GM04503 (cell line): Measurements from ENCODE around the gene MT2A.
A peak's percentile ranks its signal among the peaks of the same experiment; 100 is the strongest.

Source experiments
- DNase-seq: peaks from one replicate; pipeline ENCODE4 v3.0.0-alpha.2; 2012; ENCODE audit warnings: low read depth

MT2A gene

DNA sequence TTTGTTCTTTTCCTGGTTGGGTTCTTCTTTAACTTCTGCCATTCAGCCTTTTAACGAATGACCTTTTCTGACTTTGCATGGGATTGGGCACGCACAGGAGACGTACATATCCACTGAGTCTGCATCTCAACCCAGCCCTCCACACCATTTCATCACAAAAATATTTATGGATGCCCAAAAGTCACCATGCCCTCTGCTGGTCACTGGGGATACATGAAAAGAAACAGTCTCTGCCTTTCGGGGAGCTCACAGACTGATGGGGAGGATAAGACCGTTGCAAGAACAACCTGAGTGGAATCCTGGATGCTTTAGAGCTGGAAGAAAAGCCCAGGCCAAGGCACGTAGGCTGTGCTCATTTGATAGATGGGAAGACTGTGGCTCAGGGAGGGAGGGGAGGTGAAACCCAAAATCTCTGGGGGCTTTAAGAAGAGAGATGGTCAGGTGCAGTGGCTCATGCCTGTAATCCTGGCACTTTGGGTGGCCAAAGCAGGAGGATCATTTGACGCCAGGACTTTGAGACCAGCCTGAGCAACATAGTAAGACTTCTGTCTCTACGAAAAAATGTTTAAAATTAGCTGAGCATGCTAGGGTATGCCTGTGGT, 7.9 kb upstream of the MT2A start:
- no peak for DNase-seq

DNA sequence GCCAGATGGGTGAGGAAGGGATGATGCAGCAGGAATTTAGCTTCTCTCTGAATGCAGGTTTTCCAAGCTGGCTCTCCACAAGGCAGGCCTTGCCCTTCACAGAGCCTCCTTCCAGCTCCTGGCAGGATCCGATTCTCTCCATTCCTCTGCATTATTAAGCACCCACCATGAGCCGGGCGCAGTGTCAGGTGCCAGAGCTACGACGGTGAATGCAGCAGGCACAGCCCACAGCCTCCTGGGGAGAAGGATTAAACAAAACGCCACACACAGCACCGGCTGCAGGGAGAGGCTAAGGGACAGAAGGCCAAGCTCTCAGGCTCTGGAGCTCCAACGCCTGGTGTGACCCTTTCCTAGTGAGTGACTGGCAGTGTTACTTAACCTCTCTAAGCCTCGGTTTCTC, 7.1 kb upstream of the MT2A start:
- no peak for DNase-seq

DNA sequence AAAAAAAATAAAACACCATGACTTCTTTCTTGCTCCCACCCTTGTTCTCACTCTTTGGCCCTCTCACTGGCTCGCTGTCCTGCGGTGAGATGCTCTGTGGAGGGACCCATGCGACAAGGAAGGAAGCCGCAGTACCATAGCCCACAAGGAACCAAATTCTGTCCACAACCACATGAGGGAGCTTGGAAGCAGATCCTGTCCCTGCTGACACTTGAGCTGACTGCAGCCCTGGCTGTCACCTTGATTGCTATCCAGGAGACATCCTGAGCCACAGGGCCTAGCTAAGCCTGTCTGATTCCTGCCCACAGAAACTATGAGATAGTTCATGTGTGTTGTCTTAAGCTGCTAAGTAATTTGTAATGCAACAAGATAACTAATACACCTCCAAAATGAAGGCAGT, 4.8 kb upstream of the MT2A start:
- no peak for DNase-seq

DNA sequence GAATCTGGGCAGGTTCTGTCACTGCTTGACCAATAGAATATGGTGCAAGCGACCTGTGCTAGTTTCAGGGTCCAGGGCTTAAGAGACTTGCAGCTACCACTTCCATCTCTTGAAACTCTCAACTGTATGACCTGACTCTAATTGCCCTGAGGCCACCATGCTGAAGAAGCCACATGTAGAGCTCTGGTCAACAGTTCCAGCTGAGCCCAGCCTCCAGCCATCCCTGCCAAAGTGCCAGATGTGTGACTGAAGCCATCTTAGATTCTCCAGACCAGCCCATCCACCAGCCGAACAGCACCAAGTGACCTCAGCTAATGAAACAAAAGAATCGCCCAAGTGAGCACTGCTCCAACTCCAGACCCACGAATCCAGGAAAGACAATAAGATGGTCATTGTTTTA, 3.4 kb upstream of the MT2A start:
- no peak for DNase-seq

DNA sequence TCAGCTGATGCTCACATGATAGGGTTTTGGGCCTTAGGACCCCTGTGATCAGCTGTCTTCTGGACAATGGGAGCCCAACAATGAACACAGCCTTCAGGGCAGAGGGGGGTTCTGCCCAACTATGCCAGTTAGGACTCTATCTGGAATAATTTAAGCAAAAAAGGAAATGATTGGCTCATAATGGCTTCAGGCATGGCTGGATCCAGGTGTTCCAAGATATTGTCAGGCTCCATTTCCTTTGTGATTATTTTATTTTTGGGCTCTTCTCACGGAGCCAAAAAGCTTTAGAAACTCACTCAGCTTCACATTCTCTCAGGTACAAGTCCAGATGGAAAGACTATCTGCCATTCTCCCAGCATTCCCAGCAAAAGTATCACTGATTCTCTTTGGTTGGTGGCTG, 2.9 kb upstream of the MT2A start:
- no peak for DNase-seq

DNA sequence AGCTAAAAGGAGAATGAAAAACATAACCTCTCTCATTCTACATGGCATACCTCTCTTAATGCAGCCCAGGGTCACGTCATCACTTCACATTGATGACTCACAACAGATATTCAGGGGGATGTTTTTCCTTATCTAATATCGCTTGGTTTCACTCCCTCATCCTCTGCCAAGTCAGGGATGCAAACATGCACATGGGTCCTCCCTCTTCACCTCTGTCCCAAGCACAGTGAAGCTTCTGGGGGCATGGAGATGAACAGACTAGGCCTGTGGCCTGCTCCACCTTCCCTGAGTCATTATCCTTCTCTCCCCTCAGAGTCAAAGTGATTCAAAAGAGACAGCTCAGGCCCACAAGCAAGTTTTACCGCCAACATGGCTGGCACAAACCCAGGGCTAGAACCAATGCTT, 2.3 kb upstream of the MT2A start:
- DNase-seq = no peak

DNA sequence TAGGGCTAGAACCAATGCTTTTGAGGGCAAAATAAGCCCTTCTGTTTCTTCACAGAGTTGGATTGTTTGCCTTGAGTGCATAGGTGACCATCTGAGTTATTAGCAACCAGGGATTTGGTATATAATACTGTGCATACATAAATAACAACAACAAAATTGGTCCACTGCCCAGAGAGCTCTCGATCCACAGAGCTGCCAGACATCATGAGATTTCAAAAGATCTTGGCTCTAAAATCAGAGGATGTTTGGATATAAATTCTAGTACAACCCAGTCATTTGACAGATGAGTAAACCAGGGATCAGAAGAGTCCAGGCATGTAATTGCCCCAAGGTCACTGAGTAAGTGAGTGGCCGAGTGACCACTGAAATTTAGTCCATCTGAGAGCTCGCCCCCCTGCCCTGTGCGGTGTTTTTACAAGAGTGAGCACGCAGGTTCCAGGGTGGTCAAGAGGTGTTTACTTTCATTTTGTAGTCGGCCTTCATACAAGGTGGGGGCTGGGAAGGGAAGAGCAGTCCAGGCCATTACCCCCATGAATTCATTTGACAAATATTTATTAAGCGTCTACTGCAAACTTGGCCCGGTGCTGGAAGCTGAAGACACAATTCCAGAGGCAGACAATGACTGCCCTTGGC, 1.8 kb upstream of the MT2A start:
- peak; percentile 89 for DNase-seq

DNA sequence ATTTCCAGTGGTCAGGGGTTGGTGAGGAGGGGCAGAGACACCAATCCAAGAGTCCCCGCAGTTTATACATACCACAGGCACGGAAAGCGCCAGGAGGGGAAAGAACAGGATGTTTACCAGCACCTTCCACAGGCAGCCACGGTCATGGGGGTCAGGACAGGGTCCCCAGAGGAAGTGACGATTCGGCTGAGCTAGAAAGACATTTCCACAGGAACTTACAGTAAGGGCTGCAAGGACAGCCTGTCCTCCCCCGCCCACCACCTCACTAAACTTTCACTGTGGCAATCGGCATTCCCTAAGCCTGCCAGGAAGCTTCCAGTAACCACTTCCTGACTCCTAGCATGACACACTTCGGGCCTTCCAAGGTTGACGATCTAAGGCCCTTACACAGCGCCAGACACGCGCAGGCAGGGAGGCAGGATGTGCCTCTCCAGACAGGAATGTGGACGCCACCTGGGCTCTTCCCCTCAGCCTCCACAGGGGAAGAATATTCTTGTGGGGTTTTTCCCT, 1.2 kb upstream of the MT2A start:
- DNase-seq = peak; percentile 95

DNA sequence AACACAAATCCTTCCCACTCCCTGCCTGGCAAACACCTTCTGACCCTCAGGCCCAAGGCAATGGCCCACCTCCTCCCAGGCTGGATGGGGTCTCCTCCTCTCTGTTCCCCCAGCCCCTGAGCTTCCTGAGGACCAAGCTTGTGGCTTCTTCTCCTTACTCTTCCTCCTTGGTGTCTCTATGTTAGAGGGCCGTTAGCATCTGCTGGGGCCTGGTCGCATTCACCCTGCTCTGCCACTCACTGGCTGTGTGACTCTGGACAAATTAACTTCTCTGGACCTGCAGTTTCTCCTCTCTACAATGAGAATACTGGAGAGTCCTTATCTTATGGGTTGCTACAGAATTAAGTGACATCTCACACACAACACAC, 725 bp upstream of the MT2A start:
- no peak for DNase-seq

DNA sequence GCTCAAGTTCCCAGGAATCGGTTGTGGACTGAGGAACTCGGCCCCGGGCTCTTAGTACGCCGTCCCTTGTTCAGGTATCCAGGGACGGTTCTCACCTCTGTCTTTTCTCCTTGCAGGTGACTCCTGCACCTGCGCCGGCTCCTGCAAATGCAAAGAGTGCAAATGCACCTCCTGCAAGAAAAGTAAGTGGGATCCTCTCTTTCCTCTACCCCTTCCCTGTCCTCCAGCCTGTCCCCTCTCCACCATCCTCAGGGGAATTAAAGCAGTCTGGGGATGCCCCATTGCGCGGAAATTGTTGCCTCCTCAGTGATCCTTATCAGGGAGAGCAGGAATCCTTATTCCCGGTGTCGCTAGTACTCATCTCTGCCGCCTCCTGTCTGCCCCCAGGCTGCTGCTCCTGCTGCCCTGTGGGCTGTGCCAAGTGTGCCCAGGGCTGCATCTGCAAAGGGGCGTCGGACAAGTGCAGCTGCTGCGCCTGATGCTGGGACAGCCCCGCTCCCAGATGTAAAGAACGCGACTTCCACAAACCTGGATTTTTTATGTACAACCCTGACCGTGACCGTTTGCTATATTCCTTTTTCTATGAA, 585 bp downstream of the MT2A start:
- DNase-seq = no peak

DNA sequence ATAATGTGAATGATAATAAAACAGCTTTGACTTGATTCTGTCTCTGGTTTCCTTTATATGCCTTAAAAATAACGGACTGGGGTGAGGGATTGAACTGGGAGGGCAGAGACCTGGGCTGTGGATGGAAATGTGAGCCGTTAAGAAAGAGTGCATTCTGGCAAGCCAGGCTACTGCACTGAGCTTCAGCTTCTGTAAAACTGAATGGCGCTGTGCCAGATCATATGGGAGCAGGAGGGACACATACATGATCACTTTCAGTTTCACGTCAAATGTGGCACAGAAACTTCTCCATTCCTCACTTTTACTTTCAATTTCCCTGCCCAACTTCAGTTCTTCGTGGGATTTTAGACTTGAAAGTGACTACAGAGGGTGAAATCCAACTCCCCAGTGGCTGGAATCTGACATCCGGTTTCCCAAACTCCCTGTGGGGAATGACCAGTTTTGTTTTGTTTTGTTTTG, 1.1 kb downstream of the MT2A start:
- peak; percentile 70 for DNase-seq

DNA sequence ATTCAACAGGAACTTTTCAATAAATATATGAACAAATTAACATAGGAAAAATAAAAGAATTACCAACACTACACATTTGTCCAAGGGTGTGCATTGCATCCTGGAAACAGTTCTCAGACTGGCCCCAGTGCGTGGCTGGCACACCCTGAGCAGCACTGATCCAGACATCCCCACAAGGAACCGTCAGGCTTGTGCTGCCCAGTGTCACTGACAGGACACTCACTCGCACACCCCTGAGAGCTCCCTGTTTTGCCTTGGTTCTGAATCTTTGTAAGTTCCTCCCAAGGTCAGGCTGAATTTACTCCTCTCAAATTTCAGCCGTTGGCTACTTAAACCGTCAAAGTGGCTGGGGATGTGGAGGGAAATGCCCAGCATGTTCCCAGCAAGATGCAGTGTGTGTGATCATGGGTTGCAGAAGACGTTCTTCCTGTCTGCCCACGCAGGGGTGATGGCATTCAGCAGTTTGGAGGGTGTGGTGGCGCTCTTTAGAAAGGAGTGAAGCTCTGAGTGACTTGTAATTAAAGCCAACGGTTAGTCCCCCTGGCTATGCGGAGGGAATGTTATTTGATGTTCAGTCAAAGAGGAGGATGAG, 1.7 kb downstream of the MT2A start:
- peak; percentile 52 for DNase-seq

DNA sequence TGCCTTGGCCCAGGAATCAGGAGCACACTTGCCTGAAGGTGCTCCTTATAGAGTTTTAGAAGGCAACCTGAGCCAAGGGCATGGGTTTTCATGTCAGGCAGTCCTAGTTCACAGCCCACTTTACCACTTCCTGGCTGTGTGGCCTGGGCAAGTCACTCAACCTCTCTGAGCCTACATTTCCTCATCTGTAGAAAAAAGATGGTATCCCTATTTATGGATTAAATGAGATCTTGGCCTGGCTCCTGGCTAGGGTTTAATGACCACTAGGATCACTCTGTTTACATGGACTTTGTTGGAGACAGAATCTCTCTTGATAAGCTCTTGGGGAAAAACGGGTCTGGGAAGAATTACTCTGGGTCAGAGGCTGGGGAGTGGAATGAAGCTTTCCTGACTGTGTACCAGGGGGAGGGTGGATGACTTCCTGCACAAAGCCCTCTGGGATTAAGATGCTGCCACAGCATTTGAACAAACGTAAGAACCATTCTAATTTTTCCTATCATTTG, 2.3 kb downstream of the MT2A start:
- no peak for DNase-seq

DNA sequence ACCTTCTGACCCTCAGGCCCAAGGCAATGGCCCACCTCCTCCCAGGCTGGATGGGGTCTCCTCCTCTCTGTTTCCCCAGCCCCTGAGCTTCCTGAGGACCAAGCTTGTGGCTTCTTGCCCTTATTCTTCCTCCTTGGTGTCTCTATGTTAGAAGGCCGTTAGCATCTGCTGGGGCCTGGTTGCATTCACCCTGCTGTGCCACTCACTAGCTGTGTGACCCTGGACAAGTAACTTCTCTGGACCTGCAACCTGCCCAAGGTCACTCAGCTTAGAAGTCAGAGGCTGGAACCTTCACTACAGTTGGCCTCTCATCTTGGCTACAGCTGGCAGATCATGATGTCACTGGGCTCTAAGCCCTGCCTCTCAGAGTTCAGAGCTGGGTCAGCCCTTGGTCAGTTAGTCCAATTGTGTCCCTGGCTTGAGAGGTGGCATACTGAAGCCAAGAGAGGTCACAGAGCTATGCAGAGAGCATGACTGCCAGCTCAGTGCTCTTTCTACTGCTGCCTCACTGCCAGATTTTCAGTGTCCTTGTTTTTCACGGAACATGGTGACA, 3.0 kb downstream of the MT2A start:
- peak; percentile 54 for DNase-seq

DNA sequence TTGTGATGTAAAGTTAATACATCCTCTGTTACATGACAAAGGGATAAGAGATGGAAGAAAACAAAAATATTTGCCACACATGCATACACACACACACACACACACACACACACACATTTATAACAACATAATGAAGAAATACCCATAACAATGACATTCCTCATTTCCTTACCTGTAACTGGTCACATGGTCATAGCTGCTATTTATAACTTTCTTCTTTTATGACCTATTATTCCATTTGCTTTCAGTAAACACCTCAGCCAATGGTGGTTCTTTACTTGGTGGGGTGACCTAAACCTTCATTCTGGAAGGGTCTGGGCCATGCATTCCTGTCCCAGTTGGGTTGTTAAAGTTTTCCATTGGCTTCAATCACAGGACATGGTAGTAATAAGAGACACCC, 5.3 kb downstream of the MT2A start:
- DNase-seq = no peak

DNA sequence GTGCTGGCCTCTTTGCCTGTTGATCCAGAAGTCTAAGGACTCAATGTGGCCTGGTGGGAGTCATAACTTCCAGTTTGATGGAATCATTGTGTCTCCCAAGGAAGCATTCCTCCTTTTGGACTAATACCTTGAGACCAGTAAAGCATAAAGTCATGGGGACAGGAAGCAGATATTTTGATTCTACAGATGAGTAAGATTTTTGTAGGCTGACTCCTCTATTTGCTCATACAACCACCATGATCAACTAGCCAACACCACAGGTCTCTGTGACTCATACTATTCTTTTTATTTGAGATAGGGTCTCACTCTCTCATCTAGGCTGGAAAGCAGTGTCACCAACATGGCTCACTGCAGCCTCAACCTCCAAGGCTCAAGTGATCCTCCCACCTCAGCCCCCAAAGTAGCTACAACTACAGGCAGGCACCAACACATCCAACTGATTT, 6.2 kb downstream of the MT2A start:
- DNase-seq = no peak

DNA sequence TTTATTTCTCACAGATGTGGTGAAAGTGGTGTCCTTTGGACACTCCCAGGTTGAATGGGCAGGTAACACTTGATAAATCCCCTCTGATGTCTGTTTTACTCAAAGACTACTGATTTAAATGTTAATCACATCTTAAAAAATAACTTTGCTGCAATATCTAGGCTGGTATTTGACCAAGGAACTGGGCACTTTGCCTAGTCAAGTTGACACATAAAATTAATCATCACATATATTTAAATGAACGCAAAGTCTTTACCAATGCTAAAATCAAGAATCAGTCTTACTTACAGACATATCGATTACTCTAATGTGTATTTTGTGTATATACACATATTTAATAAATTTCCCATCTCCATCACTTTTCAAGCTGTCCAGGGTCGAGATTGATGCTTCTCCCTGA, 7.0 kb downstream of the MT2A start:
- DNase-seq = no peak

DNA sequence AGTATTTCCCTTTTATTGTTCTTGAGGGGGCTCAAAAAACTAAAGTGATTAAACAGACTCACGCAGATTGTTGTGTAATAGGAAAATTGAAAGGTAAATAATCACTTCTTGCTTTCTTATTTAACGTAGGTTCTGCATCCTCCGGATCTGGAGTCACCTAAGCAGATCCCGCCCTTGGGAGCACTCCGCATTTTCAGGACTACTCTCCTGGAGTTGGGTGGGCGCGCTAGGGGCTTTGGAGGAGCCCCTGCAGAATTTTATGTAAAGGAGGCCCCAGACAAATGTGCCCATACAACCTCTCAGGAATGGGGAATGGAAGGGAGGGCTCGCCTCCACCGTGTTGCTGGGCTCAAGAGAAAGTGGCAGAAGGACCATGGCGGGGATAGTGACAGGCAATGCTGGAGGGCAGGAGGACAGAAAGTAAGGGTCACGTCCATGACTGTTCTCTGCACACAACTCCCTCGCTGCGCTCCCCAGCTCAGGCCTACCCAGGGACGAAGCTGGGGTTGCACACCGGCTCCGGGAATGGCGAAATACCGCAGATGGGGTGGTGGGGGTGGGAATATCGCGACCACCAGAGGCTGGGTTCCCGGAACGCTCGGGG, 8.3 kb downstream of the MT2A start:
- DNase-seq = no peak

DNA sequence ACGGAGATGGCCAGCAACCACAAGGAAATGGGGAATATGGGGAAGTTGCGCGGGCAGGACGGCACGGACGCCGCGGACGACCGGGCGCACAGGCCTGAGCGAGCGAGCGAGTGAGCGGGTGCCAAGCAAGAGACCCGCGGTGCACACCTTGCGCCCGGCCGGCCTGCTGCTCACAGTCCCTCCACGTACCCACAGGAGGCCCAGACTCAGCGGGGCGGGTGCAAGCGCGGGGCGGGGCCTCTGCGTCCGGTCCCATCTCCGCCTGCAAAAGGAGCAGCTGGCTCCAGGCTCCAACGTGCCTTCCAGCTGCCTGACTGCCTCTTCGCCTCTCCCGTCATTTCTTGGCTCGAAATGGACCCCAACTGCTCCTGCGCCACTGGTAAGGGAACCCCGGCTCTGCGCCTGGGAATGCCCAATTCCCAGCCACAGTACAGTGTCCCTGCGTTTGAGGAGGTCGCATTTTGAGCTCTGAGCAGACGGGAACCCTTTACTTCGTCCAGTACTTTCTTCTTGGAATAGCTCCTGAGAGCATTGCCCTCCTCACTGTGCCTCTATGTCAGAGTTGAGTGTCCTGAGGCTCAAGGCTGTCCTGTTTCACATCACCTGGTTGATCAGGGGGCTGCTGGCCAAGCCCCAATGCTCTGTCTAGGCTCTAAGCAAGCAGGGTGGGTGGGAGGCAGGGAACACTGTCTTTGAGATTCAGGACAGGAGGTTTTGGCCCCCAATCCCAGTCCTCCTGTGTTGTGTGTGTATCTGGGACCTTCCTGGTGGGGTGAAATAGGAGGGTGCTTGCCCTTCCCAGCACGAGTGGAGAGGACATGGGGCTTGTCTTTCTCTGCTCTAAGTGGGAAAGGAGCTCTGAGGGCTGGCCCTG, 9.1 kb downstream of the MT2A start:
- DNase-seq = no peak

DNA sequence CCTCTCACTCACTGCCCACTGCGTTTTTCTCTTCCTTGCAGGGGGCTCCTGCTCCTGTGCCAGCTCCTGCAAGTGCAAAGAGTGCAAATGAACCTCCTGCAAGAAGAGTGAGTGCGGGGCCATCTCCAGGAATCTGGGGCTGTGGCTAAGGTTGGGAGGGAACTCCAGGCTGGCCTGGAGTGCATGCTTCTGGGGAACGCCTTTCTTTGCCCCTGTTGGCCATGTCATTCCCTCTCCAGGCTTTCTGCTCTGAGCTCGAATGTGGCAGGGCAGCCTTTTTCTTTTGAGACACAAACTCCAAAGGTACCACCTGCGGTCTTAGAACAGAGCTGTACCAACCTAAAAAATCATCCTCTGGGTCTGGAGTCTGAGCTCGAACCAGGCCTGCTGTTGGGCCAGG, 9.8 kb downstream of the MT2A start:
- no peak for DNase-seq

DNA sequence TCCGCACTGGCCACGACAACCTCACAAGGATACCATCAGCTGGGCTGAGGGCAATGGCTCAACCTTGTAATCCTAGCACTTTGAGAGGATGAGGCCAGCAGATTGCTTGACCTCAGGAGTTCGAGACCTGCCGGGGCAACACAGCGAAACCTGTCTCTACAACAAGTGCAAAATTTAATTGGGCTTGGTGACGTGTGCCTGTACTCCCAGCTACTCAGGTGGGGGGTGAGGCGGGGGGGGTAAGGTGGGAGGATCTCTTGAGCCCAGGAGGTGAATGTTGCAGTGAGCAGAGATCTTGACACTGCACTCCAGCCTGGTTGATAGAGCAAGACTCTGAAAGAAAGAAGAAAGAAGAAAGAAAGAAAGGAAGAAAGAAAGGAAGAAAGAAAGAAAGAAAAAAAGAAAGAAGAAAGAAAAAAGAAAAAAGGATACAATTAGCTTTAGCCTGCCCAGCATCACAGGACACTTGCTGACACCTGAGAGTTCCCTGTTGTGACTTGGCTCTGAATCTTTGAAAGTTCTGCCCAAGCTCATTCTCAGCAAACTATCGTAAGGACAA, 12.0 kb downstream of the MT2A start:
- DNase-seq = no peak
